NCI-H2029 treated with DMSO at 0.1 percent for 48 hours (cell line): ENCODE measurements around the gene LIX1.
"Not testable (repeated sequence)": the region's sequence is repeated elsewhere in the genome, so short reads cannot be mapped to it uniquely, and the experiment has no call there.

Experiments used
- DNase-seq: peaks from one replicate; lab custom pipeline; 2025; lab: John Stamatoyannopoulos, UW

LIX1 gene

DNA sequence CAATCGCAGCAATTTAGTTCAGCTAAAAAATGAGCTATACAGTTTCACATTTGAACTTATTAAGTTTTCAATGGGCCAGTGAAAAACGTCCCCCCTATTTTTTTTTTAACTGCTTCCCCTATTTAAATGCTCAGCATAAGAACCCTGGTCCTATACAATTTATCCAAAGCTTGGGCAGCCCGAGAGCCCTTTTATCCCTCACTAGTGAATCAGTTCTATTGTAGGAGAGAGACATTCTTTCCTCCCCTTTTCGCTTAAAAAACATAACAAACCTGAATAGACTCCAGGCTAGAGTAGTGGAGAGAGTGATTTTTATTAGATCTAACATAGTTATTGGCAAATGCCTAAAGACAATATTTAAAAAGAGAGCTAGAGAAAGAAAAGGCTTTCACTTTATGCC lies 1.4 kb downstream of the LIX1 start:
- no peak for DNase-seq

DNA sequence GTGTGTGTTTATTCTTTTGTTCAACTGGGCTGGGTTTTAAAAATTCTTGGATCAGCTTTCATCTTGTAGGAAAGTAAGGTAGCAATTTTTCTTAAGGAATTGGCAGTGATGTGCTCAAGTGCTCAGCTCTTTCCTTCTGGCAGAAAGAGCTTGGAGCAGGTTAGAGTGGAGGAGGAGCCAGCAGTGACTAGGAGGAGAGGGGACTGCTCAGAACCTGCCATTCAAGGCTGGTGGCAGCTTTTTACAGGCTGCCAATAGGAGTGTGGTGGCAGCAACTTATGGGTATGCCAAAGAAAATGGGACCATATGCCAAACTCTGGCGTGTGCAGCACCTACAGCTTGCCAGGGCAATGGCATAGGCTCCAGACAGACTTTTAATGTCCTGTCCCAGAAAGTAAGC lies 2.2 kb downstream of the LIX1 start:
- DNase-seq, result not testable (repeated sequence)

DNA sequence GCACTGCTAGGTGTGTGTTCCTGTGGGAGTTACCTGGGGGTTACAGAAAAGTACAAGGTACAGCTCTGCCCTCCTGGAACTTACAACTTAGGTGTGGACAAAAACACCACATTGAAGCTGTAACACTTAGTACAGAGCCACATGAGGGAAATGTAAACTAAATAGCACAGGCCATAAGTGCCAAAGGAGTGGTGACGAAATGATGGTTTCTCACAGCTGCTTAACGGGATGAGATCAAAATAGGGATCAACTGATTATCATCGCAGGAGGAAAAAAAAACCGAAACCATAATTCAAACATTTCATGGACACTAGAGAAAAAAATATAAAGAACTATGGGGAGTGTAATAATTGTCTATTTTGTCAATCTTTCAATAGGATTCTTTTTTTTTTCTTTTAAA lies 5.9 kb downstream of the LIX1 start:
- DNase-seq, result no peak

DNA sequence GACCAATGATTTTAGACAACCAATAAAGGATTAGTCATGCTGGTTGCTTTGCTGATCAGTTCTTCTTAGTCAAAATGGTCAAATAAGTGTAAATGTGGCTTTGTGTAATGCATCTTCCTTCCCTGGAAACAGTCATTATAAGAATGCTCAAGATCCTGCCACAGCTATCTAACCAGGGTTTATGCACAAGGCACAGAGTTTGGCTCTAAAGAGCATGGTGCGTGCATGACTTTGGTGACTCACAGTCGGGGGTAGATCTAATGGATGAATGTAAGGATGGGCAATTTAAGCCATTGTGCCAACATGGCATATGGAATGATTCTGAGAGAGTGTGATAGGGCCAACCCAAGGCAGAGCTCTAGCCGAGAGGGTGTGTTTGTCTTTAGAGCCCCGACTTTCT lies 6.5 kb downstream of the LIX1 start:
- no peak for DNase-seq

DNA sequence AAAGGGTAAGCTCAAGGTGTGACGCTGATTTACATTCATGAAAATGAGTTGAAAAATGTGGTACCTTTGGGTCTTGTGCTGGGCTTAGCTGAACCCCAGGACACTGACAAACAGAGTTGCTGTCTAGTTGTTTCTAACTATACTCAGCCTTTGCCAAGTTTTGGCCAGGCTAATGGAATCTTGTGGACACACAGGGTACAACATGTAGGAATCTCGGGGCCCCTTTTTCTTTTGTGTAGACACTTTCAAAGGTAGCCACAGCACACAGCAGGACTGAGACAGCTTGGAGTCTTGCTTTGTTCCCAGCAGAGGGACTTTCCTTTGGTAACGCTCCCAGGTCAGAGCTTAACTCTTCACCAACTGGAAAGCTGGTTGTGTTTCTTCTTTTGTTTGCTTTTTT lies 7.8 kb downstream of the LIX1 start:
- no peak for DNase-seq

DNA sequence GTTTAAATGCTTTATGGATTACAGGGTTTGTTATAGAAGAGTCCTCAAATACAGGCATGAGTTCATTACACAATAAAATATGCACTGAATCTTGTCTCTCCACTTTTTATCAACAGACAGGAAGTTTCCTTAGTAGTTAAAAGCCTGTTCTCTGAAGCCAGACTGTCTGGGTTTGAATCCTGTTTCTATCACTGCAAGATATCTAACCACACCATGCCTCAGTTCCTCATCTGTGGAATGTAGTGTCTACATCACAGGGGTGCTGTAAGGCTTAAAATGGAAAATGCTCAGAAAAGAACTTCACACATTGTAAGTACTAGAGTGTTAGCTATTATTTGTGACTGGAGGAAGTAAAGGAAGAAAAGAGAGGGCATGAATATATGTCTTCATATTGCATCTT lies 9.3 kb downstream of the LIX1 start:
- DNase-seq, result no peak

DNA sequence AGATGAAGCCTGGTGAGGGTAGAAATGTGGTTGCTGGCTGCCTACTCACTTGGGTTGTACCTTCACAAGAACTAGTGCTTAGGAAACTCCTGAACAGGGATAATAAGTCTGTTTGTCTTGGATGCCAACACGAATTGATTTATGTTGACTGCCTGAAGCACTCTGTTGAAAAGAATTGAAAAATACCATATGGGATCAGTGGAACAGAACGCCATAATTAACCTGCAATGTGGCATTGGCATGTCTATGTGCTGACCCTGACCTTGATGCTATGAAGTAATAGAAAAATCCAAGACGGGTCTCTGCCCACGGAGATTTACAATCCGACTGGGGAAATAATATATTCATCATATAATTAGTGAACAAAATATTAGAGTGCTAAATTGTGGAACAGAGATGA lies 10.5 kb downstream of the LIX1 start:
- DNase-seq, result no peak

DNA sequence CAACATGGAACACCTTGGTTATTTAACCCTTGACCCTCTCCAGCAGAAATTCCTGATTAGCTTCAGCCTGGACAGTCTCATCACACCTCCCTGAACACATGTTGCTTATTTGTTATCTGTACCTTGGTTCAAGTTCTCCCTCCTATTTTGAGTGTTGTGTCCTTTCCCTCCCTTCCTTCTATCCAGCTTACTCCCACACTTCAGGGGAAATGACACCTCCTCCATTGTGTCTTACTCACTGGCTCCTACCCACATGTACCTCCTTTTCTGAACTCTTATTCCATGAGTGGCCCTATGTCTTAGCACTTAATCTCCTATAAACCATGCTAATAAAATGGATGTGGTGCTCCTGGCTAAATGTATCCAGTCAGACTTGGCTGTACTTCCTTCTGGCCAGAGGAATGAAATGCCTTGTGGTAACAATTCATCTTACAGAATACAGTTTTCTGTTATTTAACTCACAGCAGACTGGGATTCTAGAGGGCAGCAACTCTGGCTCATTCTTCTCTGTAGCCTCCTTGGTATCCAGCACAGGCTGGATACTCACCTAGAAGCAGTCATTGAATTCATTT lies 11.2 kb downstream of the LIX1 start:
- no peak for DNase-seq

DNA sequence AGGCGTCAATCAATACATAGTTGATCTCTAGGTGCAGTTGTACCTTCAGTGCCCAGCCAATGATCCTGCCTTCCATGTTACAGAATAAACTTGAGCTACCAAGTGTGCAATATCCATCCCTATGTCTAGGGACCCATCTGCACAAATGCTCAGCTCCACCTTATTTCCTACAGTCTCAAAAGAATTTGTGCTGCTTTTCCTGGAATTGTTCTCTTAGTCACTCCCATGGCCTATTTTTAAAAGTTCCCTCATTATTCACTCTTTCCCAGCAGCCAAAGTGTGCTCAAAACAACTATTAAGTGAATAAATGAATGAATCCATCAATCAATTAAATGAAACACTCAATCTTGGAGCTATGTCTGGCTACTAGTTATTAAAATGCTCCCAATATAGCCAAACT lies 14.7 kb downstream of the LIX1 start:
- no peak for DNase-seq

DNA sequence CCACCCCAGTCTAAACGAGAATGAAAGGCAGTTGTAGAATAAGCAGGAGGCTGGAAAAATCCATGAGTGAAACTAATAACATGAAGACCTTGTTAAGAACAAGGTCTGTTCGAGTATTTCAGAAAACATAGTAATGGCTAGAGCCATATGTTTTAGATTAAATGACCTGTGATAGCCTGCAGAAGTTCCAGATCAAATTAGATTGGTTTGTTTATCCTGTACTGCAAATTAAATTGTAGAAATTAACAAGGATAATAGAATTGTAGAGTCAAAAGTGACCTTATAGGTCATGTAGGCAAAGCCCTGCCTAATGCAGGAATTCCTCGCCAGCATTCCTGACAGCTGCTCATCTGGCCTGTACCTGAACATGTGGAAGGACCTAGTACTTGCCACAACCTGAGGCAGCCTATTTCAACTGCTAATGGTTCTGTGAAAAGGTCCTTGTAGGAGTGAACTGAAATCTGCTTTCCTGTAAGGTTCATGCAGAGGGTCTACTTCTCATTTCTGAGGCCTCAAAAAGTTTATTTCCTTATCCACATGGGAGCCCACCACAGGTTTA lies 17.2 kb downstream of the LIX1 start:
- DNase-seq, result no peak

DNA sequence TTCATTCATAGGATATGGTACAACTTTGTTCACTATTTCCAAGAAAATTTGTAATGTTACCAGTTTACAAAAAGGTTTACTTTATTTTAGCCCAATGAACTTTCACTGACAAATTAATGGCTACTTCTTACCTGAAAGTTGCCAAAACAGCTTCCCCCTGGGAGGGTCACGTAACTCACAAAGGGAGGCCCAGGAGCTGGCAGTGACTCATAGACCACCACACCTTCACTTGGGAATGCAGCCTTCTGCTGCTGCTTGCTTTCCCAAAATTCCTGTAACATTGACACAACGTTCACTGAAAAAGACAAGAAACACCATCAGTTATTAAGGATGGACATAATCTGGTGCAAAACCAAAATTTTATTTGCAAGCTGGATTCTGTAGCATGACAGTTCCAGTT lies 18.1 kb downstream of the LIX1 start:
- DNase-seq, result no peak

DNA sequence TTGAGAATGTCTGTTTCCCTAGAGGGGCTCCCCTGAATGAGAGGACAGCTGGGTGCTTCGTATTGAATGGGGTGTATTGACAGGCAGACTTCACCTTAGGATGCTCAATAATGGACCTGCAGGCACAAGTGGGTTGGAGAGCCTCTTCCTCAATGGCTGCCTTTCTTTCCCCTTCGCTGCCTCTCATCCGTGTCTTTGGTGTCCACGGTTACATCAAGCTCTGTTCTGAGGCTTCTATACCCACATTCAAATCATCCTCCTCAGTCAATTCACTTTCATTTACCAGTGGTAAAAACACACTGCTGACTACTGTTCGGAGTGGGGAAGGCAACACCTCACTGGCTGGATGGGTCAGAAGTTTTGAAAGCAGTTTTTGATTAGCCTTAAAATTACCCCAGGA lies 20.6 kb downstream of the LIX1 start:
- no peak for DNase-seq

DNA sequence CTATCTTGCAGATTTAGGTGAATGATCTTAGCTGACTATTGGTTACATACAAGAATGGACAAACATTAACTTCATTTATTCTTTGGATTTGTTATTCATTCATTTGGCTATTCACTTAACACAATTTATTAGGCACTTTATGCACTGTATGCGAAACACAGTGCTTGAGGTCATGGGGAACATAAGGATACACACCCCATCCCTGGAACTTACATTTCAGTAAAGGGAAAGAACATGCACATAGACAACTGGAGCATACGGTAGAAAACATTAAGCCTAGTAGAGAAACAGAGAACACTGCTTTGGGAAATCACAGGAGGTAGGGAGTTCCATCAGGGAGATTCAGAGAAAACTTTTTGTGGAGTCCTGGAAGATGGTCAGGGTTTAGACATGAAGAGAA lies 22.2 kb downstream of the LIX1 start:
- DNase-seq, result no peak

DNA sequence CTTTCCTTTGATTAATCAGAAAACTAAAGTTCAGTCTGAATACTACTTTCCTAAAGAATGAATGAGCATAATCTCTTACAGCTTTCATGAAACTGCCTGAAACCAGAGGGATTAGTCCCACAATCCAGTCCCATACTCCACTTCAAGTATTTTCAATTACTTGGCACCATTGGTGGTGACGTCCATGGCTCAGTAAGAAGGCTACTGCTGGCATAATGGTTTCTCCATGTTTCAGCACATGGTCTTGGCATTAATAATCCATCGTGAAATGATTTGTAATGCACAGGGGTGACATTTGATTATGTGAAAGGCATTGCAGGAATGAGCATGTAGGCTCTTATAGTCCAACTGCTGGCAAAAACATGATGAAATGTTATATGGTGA lies 23.4 kb downstream of the LIX1 start:
- no peak for DNase-seq

DNA sequence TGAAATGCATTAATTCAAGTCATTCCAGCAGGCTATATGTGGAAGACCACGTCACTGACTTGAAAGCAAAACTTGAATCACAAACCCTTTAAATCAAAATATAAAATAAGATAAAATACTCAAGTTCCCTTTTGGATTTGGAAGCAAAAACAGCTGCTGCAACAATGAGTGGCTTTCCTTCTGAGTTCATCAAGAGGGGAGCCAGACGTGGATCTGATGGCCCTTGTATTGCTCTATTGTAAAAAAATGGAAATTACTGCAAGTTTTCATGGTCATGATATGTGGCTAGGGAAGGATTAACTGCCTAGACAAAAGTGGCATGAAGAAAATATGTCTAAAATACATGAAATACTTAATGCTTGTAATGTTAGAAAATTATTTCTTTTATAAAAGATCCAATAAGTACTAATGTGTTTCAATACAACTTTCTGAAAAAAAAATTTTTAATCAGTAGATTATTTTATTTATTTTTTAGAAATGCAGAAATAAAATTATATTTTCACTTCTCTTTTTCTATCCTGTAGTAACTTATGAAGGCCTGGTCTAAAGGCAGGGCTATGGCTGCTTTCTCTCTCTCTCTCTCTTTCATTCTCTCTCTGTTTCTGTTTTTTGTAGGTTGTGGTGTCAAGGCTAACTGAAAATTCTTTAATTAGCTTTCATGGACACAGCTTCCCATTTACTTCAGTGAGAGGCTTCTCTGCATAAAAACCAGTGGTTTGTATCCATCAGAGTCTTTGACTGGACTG lies 24.0 kb downstream of the LIX1 start:
- no peak for DNase-seq

DNA sequence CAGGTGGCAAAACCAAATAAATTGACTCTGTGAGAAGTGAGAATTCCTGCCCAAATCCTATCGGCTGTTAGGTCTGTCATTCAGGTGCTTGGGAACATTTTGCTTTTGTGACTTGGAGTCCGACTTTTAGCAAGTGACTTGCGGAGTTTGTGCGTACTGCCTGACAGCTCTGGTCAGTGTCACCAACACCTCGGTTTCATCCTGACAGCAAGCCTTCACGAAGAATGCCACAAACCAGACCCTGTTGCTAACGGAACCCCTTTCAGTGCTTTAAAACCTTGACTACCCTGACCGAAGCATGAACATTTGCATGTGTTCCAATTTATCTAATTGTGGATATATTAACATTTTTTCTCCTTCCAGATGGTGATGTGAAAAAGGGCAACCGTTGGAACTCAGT lies 26.5 kb downstream of the LIX1 start:
- no peak for DNase-seq

DNA sequence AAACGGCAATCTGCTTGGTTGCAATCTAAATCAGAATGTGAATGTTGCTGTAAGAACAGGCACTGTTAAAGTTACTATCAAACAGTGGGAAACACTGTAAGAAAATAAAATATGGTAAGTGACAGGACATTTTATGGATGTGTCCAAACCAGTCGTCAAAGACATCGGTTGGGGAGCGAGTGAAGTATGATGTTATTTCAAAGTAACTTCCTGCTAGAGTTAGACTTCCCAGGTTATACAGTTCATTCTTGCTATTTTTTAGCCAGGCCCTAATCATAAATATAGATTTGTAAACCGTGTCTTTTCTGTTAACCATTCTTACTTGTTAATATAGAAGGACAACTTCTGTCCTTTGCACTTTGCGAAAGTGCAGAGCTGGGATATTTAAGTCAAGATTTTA lies 30.2 kb downstream of the LIX1 start:
- DNase-seq, result no peak

DNA sequence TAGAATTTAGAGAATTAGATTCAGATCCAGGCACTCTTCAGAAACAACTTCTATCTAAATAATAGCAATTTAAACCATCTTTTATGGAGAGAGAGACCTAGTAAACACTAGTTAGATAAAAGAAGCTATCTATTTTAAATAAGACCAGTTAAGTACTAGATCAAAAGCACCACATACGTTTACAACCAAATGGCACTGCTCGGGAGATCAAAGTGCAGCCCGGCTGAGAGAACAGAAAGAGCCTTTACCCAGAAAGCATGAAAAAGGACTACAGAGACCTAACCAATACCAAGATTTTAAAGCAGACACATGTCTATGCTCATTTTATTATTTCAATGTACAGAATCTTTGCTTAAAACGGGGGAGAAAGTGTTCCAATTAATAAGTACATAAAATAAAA lies 30.8 kb downstream of the LIX1 start:
- no peak for DNase-seq

DNA sequence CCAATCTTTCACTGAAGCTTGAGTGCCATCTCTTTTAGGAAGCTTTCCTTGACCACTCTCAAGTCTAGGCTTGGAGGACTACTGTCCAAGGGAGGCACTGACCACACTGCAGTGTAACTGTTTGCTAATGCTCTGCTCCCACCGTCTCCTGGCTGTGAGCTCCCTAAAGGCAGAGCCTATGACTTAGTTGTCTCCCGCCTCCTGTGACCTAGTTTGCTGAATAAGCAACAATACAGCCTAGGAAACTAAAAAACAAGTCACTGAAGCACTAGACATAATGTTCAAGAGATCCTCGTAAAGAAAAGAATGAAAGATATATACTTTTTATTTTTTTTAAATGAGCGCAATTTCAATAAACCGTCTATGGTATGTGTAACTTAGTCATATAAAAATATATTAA lies 31.4 kb downstream of the LIX1 start:
- no peak for DNase-seq

DNA sequence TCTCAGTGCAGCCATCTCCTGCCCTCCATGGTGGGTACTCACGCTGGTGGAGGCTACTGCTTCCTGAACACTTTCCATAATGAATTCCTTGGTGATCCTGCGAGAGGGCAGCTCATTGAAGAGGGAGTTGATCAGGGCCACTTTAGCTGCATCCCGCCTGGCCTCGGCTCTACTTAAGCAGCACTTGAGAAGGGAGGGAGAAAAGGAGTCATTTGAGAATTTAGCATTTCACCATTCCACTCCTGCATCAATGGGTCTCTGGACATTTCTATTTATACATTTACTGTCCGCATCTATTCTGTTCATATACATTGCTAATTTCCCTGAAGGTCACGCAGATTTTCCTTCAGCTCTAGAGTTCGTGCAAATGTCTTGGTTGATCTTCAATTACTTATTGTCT lies 35.1 kb downstream of the LIX1 start:
- no peak for DNase-seq

DNA sequence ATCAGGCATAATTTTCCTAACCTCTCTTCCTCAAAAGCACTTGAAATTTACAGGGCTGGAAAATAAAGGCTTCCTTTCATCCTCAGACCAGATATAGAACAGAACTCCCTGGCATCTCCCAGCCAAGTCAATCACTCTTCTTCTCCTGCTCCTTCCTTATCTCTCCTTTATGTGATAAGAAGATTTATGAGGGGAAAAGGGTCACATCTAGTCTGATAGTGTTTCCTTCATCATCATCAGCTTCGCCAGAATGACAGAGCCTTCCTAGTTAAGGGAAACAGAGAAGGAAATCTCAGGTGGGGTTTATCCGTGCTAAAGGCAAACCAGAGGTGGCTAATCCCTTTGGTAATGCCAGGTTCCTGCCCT lies 36.2 kb downstream of the LIX1 start:
- DNase-seq, result no peak

DNA sequence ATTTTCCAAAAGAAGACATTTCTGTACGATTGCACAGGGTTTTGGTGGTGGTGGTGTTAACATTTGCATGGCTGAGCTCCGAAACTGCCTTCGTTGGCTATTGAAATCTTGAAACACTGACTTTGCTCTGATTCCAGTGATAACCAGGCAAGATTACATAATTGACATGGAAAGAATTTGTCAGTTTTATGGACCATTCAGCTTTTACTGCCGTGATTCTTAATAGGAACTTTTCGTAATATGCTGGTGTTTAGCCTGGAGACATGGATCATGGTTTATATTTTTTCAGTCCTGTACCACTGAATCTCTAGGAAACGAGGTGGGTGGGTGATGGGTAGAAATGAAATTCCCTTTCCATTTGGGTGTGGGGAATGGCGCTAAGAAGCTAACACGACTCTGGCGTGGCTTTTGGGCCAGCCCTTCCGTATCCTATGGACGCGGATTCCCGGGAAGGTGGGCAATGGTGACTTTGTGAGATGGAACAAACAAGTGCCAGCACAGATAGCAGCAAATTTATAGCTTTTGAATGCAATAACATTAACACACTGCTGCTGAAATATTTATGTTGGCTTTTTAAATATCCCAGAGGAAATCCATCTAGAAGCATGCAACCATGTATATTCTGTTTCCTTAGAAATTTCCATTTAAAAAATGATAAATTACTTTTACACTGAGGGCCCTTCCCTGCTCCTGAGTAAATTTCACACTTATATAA lies 36.8 kb downstream of the LIX1 start:
- no peak for DNase-seq

DNA sequence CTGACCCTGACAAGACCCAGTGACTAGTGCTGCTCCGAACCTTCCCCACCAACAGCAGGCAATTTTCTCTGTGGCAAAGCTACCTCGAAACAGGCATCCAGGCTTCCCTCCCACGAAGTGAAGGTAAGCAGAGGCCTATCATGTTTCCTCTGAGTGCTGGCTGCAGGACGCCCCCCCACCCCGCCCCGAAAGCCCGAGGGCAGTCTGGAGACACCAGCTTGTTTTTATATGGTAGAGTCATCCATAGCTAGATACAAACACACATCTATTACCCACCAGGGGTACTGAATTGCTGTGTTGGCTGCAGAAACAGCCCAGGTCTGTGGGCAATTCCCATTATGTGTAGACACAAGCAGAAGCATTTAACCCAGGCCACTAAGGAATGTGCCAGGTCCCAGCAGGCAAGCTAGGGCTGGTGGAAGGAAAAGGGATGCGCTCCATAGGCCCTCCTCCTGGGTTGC lies 40.4 kb downstream of the LIX1 start:
- DNase-seq, result no peak
